Activated CD4-positive, alpha-beta T cell treated with anti-CD3 and anti-CD28 coated beads, Interleukin-10, Interleukin-2, amounts not matched to agents 100 ng/mL and 50 ng/mL, durations not matched to agents 16 hours and 8 hours (primary cell): ENCODE data around the gene FXYD3.
"Not testable (repeated sequence)": the region's sequence is repeated elsewhere in the genome, so short reads cannot be mapped to it uniquely, and the experiment has no call there.

Source experiments
- DNase-seq: peaks from one replicate; pipeline ENCODE4 v3.0.0-alpha.2; 2020

Gene FXYD3

GRCh38 chr19:35144259-35144599 is 28.6 kb downstream of the FXYD3 start:
- DNase-seq: no peak

DNA sequence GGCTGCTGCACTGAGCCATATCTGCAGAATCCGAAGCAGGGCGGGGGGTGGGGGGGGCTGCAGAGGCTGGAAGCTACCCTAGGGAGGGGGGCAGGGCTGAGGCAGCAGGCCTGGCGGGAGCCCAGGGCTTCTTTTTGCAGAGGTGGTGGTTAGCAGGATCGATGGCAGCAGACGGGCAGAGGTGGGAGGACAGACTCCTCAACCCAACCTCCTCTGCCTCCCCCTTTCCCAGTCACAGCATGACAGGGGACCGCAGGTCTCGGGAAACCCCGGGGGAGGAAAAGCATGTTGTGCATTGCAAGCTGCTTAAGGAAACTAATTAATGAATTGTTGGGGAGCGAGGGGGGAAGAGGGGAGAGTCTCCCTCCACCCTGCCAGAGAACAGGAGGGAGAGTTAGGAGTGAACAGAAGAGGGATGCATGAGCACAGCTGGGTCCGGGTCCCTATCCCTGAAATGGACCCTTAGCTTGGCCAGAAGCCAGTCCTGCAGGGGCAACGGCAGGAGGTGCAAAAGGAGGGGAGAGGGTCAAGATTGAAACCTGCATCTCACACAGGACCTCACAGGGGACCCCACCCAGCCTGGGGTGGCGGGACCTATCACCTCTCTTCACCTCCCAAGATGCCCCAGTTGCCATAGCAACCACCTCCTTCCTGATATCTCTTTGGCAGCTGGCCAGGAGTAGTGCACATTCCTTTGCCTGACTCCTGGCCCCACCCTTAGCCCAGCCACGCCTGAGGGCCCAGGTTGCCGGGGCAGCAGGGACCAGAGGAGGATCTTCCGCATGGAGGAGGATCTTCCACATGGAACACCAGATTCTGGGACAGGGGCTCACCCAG is 29.2 kb downstream of the FXYD3 start:
- DNase-seq: peak; percentile 23

GRCh38 chr19:35146746-35147459 is 31.3 kb downstream of the FXYD3 start:
- DNase-seq: no peak

DNA sequence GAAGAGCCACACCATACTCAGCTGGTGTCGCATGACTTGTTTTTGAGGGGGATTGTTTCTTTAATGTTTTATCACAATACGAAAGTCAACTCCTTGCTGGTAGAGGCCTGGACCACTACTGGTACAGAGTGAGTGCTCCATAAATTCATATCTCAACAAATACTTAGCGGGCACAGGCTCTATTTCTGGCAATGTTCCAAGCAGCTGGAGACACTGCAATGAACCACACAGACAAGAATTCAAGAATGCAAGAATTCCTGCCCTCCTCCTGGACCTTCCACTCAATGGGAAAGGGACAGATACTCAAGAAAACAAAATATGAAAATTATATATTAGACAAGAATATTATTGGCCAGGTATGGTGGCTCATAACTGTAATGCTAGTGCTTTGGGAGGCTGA is 33.8 kb downstream of the FXYD3 start:
- DNase-seq: no peak

GRCh38 chr19:35150445-35150844 is 34.8 kb downstream of the FXYD3 start:
- DNase-seq: no peak

DNA sequence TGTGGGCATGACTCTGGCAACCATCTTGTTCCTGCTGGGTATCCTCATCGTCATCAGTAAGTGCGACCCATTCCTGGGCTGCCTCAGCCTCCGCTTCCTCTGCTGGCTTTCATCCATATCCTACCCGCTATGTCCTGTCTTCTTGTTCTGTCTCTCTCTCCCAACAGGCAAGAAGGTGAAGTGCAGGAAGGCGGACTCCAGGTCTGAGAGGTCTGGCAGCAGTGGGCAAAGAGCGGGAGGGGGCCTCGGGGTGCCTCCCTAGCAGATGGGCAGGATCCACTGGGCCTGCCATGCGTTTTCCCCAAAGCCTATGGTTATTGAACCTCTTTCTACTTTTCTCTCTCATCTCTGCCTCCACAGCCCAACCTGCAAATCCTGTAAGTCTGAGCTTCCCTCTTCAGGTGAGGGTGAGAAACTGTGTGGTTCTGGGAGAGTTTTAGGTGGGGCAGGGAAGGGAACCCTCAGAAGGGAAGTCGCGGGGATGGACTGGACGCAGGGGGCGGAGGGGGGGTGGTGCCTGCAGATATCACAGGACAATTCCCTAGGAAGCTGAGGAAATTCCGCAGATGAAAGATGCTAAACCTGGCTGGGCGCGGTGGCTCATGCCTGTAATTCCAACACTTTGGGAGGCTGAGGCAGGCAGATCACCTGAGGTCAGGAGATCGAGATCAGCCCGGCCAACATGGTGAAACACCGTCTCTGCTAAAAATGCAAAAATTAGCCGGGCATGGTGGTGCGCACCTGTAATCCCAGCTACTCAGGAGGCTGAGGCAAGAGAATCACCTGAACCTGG is 35.8 kb downstream of the FXYD3 start:
- DNase-seq: no peak

DNA sequence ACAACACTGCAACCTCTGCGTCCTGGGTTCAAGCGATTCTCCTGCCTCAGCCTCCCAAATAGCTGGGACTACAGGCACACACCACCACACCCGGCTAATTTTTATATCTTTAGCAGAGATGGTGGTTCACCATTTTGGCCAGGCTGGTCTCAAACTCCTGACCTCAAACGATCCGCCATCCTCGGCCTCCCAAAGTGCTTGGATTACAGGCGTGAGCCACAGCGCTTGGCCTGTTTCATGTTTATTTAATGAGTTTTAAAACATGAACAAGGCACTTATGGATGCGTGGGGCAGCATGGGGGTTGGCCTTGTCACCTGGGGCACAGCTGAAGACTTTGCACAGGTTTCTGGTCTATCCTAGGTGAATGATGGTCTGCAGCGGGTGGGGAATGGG is 37.5 kb downstream of the FXYD3 start:
- not testable (repeated sequence) for DNase-seq

GRCh38 chr19:35153701-35154524 is 38.3 kb downstream of the FXYD3 start:
- DNase-seq: peak; percentile 82

GRCh38 chr19:35154525-35155406 is 39.1 kb downstream of the FXYD3 start, which contains the start of gene FXYD5:
Gene FXYD5 (plus strand): TSS chr19:35154735. CDS start chr19:35155551, 816 bp downstream.
- DNase-seq: peak; percentile 78

DNA sequence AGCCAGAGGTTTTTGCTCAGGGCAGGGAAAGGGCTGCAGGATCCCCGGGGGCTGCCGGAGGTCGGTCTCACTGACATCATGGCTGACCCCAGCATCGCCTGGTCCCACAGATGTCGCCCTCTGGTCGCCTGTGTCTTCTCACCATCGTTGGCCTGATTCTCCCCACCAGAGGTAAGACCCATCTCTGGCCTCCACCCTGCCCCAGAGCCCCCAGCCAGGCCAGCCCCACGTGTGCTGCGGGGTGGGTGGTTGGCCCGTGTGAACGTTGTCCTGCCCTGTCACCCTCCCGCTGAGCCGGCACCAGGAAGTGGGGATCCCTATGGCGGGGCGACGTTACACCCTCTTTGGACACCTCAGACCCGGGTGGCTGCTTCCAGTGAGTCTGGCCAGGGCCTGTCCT is 39.8 kb downstream of the FXYD3 start:
- DNase-seq: peak; percentile 48

DNA sequence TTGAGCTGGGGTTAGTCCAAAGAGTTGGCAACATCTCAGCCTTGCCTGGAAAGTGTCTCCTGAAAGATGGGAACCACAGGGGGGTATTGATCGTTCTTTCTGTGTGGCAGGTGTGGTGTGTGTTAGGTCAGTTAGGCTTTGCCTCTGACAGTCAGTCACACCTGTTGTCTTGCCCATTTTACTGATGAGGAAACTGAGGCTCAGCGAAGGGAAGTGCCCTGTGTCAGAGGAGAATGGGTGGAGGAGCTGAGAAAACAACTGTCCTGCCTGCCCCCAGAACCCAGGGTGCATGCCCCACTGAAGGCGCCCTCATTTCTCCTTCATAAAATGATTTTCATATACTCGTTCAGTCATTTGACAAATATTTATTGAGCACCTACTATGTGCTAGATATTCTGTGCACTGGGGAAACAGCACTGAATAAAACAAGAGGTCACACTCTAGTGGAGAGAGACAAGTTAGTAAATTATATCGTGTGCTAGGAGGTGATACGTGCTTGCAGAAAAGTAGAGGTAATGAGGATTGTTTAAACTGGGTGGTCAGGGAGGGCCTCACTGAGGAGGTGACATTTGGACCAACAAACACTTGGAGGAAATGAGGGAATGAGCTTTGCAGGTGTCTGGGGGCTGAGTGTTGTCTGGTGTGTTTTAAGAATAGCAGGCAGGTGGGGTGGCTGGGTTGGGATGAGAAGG is 40.5 kb downstream of the FXYD3 start:
- DNase-seq: no peak

DNA sequence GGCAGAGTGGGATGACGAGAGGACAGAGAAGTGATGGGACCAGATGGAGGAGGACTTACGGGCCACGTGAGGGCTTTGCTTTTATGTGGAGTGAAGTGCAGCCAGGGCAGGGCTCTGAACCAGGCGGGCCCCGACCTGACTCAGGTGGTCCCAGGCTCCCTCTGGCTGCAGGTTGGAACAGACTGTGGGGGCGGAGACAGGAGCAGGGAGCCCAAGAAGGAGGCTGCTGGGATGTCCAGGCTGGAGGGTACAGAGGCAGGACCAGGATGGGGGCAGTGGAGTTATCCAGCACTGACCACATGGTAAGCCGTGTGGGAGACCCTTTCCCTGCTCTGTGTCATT is 41.0 kb downstream of the FXYD3 start:
- DNase-seq: no peak

- DNase-seq: no peak
These were observed 41.8 kb downstream of the FXYD3 start for GRCh38 chr19:35157431-35157830.

GRCh38 chr19:35159606-35160005 is 44.0 kb downstream of the FXYD3 start:
- no peak for DNase-seq

- DNase-seq: no peak
These were observed 45.2 kb downstream of the FXYD3 start for GRCh38 chr19:35160629-35161433.

DNA sequence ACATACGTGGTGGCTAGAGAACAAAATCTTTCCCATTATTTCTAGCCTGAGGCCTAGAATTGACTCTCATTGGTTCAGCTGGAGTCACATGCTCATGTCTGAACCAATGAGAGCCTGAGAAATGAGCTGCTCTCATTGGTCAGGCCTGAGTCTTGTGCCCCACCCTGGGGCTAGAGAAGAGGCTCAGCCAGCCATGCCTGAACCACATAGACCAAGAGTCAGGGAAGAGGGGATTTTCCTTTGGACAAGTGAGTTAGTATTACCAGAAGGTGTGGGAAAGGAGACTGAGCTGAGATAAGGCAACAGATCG is 45.8 kb downstream of the FXYD3 start:
- DNase-seq: no peak

GRCh38 chr19:35162471-35163326 is 47.1 kb downstream of the FXYD3 start:
- DNase-seq: no peak

GRCh38 chr19:35164418-35164817 is 48.8 kb downstream of the FXYD3 start:
- DNase-seq: no peak
